HG02759 (cell line): ENCODE data around the gene NEU2.
"Not testable (repeated sequence)": the region's sequence is repeated elsewhere in the genome, so short reads cannot be mapped to it uniquely, and the experiment has no call there.

ENCODE experiments used
- ATAC-seq: cut with Tn5 transposase; IDR thresholded peaks from one replicate; pipeline ENCODE4 v1.9.1; 2021; ENCODE audit warnings: mild to moderate bottlenecking, moderate library complexity; ENCODE audit not compliant: unreplicated experiment

The NEU2 gene

DNA sequence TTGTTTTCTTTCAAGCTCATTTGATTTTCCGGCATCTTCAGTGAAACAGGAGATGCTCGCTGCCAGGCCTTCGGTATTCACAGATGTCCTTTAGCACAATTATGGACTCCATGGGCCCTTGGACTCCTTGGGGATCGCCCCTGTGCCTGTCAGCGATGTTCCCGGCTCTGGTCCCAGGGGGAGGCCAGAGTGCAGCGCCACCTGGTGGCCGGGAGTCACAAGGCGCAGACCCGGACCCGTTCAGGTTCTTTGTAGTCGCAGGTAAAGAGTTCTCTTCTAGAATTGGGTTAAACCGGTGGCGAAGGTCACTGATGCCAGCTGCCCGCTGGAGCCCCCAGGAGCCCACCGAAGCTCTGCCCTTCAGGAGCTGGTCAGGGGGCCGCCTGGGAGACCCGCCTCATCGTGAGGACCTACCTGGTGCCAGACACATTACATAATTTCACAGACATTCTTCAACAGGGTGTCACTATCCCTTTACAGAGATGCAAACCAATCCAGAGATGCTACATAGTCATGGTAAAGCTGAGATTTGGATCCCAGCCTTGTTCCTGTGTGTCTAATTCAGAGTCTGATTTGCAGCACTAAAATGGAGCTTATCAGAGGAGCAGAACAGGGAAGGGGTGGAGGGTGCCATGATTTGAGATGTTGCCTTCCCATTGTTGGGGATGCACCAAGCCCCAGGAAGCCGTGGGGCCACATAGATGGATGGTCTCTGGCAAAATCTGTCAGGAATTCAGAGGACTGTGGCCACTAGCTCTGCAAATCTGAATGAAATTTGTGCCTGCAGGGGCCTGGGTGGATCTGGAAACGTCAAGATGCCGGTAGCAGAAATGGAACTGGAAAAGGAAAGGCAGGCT lies 21.7 kb downstream of the NEU2 start:
- peak; percentile 65 for ATAC-seq

DNA sequence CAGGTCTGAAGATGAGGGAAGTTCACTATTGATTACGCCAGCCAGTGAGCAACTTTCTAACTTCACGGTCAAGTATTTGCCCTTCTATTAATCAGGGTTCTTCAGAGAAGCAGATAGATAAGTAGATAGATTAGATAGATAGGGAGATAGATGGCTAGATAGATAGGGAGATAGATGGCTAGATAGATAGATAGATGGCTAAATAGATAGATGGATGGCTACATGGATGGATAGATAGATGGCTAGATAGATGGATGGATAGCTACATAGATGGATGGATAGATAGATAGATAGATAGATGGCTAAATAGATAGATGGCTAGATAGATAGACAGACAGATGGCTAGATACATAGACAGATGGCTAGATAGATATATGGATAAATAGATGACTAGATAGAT lies 22.9 kb downstream of the NEU2 start:
- no peak for ATAC-seq

- no peak for ATAC-seq
Measured at GRCh38 chr2:233056961-233057605, 24.6 kb downstream of the NEU2 start.

DNA sequence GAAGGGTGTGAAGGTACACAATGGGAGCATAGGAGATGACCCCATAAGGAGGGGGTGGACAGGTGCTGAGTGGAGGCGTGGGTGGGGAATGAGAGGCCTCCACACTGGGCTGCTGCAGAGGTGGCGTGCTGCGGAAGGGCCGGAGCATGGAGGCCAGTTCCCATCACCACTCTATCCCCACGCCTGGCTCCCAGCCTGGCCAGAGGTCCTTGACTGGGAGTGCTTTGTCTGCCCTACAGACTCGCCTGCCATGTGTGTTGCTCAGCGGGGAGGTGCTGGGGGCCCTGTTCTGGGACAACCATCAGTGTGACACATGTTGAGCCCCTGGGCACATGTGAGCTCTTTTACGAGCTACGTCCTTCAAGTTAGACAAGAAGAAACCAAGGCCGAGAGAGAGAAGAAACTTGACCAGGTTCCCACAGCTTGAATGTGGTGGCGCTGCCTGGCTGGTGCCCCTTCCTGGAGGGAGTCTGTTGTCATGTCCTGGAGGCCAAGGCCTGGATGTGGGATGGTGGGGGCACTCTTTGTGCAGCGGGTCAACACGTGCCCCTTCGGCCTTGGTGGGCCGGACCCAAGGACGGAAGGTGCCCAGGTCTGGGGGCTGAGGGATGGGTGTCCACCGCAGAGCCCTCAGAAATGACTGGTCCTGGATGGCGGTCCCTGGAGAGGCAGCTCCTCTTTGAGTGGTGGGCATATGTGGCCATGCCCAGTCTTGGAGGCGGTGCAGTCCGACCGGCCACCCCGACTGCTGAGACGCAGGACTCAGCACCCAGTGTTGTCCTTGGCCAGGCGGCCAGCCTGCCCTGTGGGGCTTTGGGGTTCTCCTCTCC lies 26.5 kb downstream of the NEU2 start:
- ATAC-seq: no peak

DNA sequence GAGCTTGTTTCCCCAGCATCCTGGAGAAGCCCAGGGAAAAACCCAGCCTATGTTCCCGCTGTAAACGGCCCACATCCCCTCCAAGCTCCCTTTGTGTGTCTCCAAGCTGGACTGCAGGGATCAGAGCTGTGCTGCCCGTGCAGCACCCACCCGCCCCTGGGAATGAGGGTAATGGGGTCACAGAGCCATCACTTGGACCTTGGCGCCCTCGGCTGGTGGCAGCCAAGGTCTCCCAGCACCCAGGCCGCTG lies 27.0 kb downstream of the NEU2 start:
- ATAC-seq: no peak

DNA sequence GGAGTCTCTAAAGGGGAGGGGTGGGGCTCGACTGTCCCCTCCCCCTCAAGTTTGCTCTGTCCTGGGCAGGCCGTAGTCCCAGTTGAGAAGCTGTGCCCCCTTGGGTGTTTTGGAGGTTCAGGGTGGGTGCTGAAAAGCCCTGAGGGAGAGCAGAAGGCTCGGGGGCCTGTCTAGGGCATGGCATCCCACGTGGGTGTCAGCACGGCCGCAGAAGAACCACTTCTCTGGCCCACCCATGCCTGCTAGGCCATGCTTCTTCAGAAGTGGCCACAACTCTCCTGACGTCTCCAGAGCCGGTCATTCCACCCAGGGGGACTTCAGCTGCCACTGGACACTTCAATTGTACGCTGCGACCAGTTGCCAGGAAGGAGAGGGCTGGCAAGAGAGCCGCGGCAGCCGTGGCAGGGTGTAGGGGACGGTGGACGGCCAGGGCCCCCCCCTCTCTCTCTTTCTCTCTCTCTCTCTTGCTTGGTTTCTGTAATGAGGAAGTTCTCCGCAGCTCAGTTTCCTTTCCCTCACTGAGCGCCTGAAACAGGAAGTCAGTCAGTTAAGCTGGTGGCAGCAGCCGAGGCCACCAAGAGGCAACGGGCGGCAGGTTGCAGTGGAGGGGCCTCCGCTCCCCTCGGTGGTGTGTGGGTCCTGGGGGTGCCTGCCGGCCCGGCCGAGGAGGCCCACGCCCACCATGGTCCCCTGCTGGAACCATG lies 27.5 kb downstream of the NEU2 start, which contains the start of gene INPP5D:
Gene INPP5D, plus strand, starts transcription at position 546 of the 704 bp plus-strand sequence. Its CDS starts 137 bp downstream, at position 683.
- peak; percentile 53 for ATAC-seq

DNA sequence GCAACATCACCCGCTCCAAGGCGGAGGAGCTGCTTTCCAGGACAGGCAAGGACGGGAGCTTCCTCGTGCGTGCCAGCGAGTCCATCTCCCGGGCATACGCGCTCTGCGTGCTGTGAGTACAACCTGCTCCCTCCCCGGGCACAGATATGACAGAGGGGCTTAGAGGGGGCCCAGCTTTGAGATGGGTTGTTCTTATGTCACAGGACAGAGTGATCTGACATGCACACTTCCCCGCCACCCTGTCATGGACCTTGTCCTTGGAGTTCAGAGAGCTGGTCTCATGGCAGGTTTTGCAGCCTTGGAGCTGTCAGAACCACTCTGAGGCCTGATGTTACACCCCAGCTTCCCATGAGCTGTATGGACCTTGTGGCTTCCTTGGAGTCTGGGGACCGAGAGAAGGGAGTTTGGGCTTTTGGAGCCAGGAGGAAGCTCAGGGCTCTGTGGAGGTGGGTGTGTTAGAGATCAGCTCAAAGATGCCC lies 28.1 kb downstream of the NEU2 start:
- no peak for ATAC-seq

DNA sequence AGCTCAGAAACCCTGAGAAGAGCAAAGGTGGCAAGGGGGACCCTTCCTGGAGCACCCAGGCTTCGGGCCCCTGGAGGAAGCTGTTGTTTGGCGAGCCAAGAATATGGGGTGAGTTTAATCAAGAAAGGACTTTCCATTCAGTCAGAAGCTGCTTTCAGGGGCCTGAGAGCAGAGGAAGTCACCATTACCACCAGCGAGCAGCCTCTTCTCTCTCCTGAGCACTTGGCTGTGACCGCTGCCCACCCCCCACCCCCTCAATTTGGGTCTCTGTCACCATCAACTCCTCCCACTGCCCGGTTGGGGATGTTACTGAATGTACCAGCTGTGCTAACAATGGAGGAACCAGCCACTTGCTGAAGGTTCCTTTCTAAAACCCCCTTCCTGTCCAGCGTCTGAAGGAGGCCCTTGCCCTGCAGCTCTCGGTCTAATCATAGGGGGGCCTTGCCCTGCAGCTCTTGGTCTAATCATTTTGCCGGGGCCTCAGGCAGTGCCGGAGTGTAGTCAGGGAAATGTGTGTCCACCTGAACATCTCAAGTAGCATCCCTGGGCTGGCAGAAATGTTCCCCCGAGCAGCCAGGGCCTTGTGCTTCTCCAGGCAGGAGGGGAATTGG lies 28.6 kb downstream of the NEU2 start:
- peak; percentile 15 for ATAC-seq

GRCh38 chr2:233061591-233062450 lies 29.3 kb downstream of the NEU2 start:
- peak; percentile 15 for ATAC-seq

GRCh38 chr2:233062451-233062850 lies 30.0 kb downstream of the NEU2 start:
- ATAC-seq: no peak

DNA sequence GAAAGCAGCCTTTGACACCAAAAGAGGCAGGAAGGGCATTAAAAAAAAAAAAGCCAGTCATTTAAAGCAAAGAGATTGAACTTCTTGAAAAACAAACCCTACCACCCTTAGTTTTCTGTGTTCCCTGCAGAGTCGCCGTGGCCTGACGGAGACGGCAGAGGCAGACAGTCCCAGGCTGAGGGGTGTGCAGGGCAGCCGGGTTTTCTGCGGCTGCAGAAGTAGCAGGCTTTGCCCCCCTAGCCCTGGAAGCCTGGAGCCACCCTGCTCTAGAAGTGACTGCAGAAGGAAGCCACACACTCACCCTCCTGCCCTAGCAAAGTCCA lies 30.4 kb downstream of the NEU2 start:
- no peak for ATAC-seq

DNA sequence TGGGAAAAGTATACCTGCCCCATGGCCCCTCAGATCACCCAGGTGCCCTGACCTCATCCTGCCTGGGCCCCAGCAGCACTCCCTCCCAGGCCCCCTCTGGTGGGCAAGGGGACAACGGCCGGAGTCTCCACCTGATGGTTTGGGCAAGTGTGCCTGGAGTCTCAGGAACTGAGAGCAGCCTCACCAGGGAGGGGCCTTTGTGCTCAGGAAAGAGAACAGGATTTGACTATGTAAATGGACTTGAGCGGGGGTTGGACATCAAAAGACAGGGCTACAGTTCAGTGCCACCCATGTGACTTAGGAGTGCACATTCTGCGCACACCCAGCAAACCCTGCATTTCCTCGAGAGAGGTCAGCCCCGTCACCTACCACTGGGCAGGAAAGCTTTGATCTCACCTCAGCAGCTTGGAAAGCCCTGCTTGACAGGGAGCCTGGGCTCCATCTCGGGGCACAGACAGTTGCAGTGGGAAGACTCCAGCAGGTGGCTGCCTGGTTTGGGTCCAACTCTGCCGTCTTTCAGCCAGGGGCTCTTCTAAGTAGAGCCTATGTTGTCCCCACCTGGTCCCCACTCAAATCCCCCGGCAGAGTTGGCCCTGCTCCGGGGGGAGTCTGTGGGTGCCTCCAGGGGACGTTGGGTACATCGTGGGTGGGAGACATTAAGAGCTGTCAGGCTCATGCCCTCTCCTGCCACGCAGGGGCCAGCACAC lies 30.9 kb downstream of the NEU2 start:
- peak; percentile 49 for ATAC-seq

DNA sequence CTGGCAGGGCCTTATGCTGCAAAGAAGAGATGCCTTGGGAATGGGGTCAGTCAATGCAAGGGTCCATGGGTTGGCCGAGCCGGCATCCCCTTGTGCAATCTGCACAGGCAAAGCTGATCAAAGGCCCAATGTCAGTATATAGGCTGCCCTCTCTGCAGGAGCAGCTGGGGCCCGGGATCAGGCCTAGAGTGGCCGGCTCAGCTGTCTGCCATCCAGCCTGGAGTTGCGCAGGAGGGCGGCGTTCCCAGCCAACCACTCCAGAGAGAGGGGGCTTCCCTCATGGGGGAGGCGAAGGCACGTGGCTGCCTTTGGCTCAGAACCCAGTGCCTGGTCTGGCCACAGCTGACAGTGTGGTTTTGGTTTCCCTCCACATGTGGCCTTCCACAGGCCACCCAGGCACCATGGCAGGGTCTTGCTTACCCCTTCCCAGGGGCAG lies 31.5 kb downstream of the NEU2 start:
- no peak for ATAC-seq

DNA sequence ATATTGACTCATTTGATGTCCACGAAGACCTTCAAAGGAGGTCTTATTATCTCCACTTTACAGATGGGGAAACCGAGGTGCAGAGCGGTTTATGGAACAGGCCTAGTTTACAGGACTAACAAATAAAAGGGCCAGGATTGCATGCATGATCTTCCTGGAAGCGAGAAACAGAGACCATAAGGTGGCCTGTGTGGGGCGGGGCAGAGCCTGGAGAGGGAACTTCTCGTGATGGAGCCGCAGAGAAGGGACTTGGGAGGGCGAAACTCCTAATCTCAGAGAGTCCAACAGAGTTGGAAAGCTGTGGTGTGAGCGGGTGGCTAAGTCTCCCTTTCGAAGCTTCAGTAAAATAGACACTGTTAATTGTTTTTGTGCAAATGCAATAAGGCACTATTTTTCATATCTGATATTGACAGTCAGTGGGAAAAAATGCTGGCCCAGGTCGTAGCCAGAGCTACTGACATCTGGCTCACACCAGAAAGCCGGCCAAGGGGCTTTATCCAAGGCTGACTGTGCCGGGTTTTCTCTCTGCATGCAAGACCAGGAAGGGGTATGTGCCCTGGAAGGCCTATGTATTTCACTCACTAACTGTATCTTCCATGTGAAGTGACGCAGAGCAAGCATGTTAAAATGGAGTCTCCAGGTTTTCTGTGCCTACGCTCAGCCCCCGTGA lies 32.2 kb downstream of the NEU2 start:
- no peak for ATAC-seq

GRCh38 chr2:233065200-233065589 lies 32.7 kb downstream of the NEU2 start:
- ATAC-seq: not testable (repeated sequence)

GRCh38 chr2:233065954-233066470 lies 33.5 kb downstream of the NEU2 start:
- no peak for ATAC-seq

GRCh38 chr2:233068762-233069418 lies 36.4 kb downstream of the NEU2 start:
- ATAC-seq: no peak

DNA sequence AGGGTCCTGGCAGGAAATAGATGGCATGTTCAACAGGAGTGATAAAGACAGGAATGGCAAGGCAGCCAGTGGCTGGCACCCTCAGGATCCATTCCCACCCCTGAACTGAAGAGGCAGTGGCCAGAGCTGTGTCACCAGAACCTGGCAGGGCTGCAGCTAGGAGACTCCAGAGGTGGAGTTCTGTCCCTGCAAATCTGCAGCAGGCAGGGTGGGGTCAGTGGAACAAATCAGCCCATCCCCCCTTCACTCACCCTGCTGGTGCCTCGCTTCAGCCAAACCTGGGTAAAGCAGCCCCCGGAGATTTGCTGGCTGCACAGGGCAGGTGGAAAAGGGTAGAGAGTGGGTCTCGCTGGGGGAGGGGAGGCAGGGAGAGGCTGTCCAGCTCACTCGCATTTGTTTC lies 40.4 kb downstream of the NEU2 start:
- ATAC-seq: no peak
